ENCODE results near the gene PCDH11Y.
"Not testable (repeated sequence)": the region's sequence is repeated elsewhere in the genome, so short reads cannot be mapped to it uniquely, and the experiment has no call there.

DNA sequence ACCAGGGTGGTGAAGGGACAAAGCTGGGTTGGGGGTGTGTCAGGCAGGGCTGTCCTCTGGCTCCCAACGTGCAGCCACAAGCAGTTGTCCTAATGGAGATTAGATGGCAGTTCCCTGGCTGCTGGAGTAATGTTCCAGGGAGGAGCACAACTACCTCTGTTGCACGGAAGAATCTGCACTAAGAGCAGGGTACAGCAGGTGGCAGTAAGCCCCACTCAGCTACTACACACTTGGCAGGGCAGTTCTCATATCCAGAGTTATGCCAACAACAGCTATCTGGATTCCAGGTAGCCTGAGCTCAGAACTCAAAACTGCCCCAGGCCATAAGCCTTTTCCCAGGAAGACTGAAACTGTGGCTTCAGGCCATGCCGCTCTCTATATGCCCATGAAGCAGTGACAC lies 761.3 kb downstream of the PCDH11Y start:
- TF ChIP-seq, protein P1, sequence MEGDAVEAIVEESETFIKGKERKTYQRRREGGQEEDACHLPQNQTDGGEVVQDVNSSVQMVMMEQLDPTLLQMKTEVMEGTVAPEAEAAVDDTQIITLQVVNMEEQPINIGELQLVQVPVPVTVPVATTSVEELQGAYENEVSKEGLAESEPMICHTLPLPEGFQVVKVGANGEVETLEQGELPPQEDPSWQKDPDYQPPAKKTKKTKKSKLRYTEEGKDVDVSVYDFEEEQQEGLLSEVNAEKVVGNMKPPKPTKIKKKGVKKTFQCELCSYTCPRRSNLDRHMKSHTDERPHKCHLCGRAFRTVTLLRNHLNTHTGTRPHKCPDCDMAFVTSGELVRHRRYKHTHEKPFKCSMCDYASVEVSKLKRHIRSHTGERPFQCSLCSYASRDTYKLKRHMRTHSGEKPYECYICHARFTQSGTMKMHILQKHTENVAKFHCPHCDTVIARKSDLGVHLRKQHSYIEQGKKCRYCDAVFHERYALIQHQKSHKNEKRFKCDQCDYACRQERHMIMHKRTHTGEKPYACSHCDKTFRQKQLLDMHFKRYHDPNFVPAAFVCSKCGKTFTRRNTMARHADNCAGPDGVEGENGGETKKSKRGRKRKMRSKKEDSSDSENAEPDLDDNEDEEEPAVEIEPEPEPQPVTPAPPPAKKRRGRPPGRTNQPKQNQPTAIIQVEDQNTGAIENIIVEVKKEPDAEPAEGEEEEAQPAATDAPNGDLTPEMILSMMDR (IDR thresholded peaks at IDR 0.05), result 0 out of 2 replicates have a peak, but pooled peaks have one; percentile 10
- not testable (repeated sequence) for TF ChIP-seq ZFX (IDR thresholded peaks at IDR 0.05; ENCODE audit: borderline replicate concordance)

Measured in 22Rv1 (cell line).